T-helper 17 cell (primary cell): ENCODE data around the gene CACNB4. TPM values are rescaled to one million over a fixed set of nuclear protein-coding genes. Genes with fewer than 3 reads are reported as not detected.
"Not testable (repeated sequence)": the region's sequence is repeated elsewhere in the genome, so short reads cannot be mapped to it uniquely, and the experiment has no call there.

ENCODE experiments used
- ATAC-seq: fragments of 150-1000 bp; cut with Tn5 transposase; 2 replicates; pipeline ENCODE4 v1.10.0; 2021; ENCODE audit warnings: mild to moderate bottlenecking, moderate library complexity
- DNase-seq, 3 donors: peaks; one replicate each; pipeline versions ENCODE4 v3.0.0 to v3.0.0-alpha.2; 2020 to 2021
- H3K9me3 ChIP-seq: one replicate; pipeline ENCODE4 v1.7.0; 2013; ENCODE audit warnings: low read length, mild to moderate bottlenecking; ENCODE audit not compliant: control insufficient read depth, poor library complexity, severe bottlenecking
- H3K27ac Mint-ChIP-seq: one replicate; pipeline ENCODE4 v1.8.0; 2022; ENCODE audit warnings: mild to moderate bottlenecking, moderate library complexity, mixed read lengths
- H3K27me3 Mint-ChIP-seq: one replicate; pipeline ENCODE4 v1.8.0; 2022; ENCODE audit warnings: mixed read lengths
- H3K36me3 Mint-ChIP-seq: one replicate; pipeline ENCODE4 v1.8.0; 2022; ENCODE audit warnings: low read depth, mixed read lengths
- H3K4me1 Mint-ChIP-seq: one replicate; pipeline ENCODE4 v1.8.0; 2022; ENCODE audit warnings: mild to moderate bottlenecking, mixed read lengths
- H3K4me3 Mint-ChIP-seq: one replicate; pipeline ENCODE4 v1.8.0; 2022; ENCODE audit warnings: mild to moderate bottlenecking, moderate library complexity, mixed read lengths
- total RNA-seq, 4 donors: library from RNA in 2 of 4; stranded (reverse) in 2 of 4; gene quantifications; one replicate each; pipeline ENCODE4 v1.2.3 and lab custom pipeline; 2022 to 2026

CACNB4 gene
- total RNA-seq, 2 donors from 2014 or later = 0.37 to 0.65 TPM

GRCh38 chr2:152037743-152038435 lies 61.0 kb downstream of the CACNB4 start:
- H3K27ac Mint-ChIP-seq = no peak overlapping the region
- H3K27me3 Mint-ChIP-seq = peaks cover 10% of the 10 kb centered on the region
- H3K4me3 Mint-ChIP-seq = no peak overlapping the region
- no peaks in the 10 kb centered on the region for H3K36me3 Mint-ChIP-seq
- ATAC-seq (no peak), DNase-seq (no peak)
- no peaks in the 10 kb centered on the region for H3K4me1 Mint-ChIP-seq
- no peaks in the 10 kb centered on the region for H3K9me3 ChIP-seq

GRCh38 chr2:152036611-152037469 lies 62.0 kb downstream of the CACNB4 start:
- no peaks in the 10 kb centered on the region for H3K9me3 ChIP-seq
- Mint-ChIP-seq H3K27ac (no peak overlapping the region), H3K4me3 (no peak overlapping the region), H3K27me3 (peaks cover 6% of the 10 kb centered on the region), H3K4me1 (no peaks in the 10 kb centered on the region), H3K36me3 (no peaks in the 10 kb centered on the region)
- DNase-seq (peak in 2 of 3 donors; percentile 10 to 18), ATAC-seq (peak; percentile 50)

- ATAC-seq (no peak), DNase-seq (no peak)
- Mint-ChIP-seq H3K27me3 (peaks cover 14% of the 10 kb centered on the region), H3K4me3 (no peak overlapping the region), H3K27ac (no peak overlapping the region), H3K4me1 (no peaks in the 10 kb centered on the region), H3K36me3 (no peaks in the 10 kb centered on the region)
- no peaks in the 10 kb centered on the region for H3K9me3 ChIP-seq
These were observed 64.5 kb downstream of the CACNB4 start for GRCh38 chr2:152034257-152034801.

- Mint-ChIP-seq H3K27me3 (peaks cover 24% of the 10 kb centered on the region), H3K4me1 (no peaks in the 10 kb centered on the region), H3K4me3 (no peak overlapping the region), H3K27ac (no peak overlapping the region), H3K36me3 (no peaks in the 10 kb centered on the region)
- no peaks in the 10 kb centered on the region for H3K9me3 ChIP-seq
- ATAC-seq = no peak
- no peak for DNase-seq
These were observed 65.6 kb downstream of the CACNB4 start for GRCh38 chr2:152033011-152033925.

GRCh38 chr2:152031747-152032306 lies 67.0 kb downstream of the CACNB4 start:
- ATAC-seq = no peak
- H3K27me3 Mint-ChIP-seq = peaks cover 35% of the 10 kb centered on the region

GRCh38 chr2:152030596-152031328 lies 68.1 kb downstream of the CACNB4 start:
- not testable (repeated sequence) for ATAC-seq, H3K4me1 Mint-ChIP-seq, H3K27ac Mint-ChIP-seq, DNase-seq, H3K4me3 Mint-ChIP-seq, H3K36me3 Mint-ChIP-seq, H3K9me3 ChIP-seq
- peaks cover 41% of the 10 kb centered on the region for H3K27me3 Mint-ChIP-seq

More at GRCh38 chr2:152031747-152032306, 67.0 kb downstream of the CACNB4 start:
- H3K36me3 Mint-ChIP-seq = peaks cover 2% of the 10 kb centered on the region
- no peaks in the 10 kb centered on the region for H3K9me3 ChIP-seq
- H3K4me1 Mint-ChIP-seq = no peaks in the 10 kb centered on the region
- no peak overlapping the region for H3K4me3 Mint-ChIP-seq
- no peak overlapping the region for H3K27ac Mint-ChIP-seq
- DNase-seq = no peak

GRCh38 chr2:152028182-152028862 lies 70.5 kb downstream of the CACNB4 start:
- ATAC-seq (no peak), DNase-seq (no peak)
- H3K27me3 Mint-ChIP-seq = peaks cover 50% of the 10 kb centered on the region
- H3K4me1 Mint-ChIP-seq = peaks cover 7% of the 10 kb centered on the region
- H3K4me3 Mint-ChIP-seq = no peak overlapping the region
- no peaks in the 10 kb centered on the region for H3K9me3 ChIP-seq
- no peak overlapping the region for H3K27ac Mint-ChIP-seq
- H3K36me3 Mint-ChIP-seq = peaks cover 2% of the 10 kb centered on the region

- H3K9me3 ChIP-seq = no peaks in the 10 kb centered on the region
- Mint-ChIP-seq H3K27me3 (peaks cover 53% of the 10 kb centered on the region), H3K4me1 (peaks cover 7% of the 10 kb centered on the region), H3K27ac (peak overlapping the region; percentile 56), H3K36me3 (peaks cover 7% of the 10 kb centered on the region), H3K4me3 (peak overlapping the region; percentile 86)
- DNase-seq (peak; percentile 54 to 72 (median 62)), ATAC-seq (peak; percentile 98)
These were observed 73.1 kb downstream of the CACNB4 start for GRCh38 chr2:152025678-152026287.

- Mint-ChIP-seq H3K27ac (no peak overlapping the region), H3K4me1 (peaks cover 7% of the 10 kb centered on the region), H3K4me3 (no peak overlapping the region), H3K36me3 (peaks cover 7% of the 10 kb centered on the region), H3K27me3 (peaks cover 59% of the 10 kb centered on the region)
- ATAC-seq (no peak), DNase-seq (no peak)
- H3K9me3 ChIP-seq = peaks cover 2% of the 10 kb centered on the region
These were observed 74.4 kb downstream of the CACNB4 start for GRCh38 chr2:152024477-152024876.

GRCh38 chr2:152022090-152022489 lies 76.8 kb downstream of the CACNB4 start:
- ATAC-seq (no peak), DNase-seq (no peak)
- H3K9me3 ChIP-seq = peaks cover 2% of the 10 kb centered on the region
- Mint-ChIP-seq H3K4me1 (peaks cover 7% of the 10 kb centered on the region), H3K27ac (no peak overlapping the region), H3K27me3 (peaks cover 40% of the 10 kb centered on the region), H3K36me3 (peaks cover 6% of the 10 kb centered on the region), H3K4me3 (no peak overlapping the region)

- H3K9me3 ChIP-seq, H3K36me3 Mint-ChIP-seq, ATAC-seq, DNase-seq, H3K4me1 Mint-ChIP-seq, H3K27ac Mint-ChIP-seq, H3K4me3 Mint-ChIP-seq: not testable (repeated sequence)
- H3K27me3 Mint-ChIP-seq = peaks cover 33% of the 10 kb centered on the region
These were observed 77.8 kb downstream of the CACNB4 start for GRCh38 chr2:152021001-152021400.
